ENCODE measurements around the gene SLC25A20. TPM values are rescaled to one million over a fixed set of nuclear protein-coding genes. Genes with fewer than 3 reads are reported as not detected.

SLC25A20 gene
- polyA plus RNA-seq, 1 experiment: 20.4 TPM

- no peak overlapping the region for H3K4me3 ChIP-seq (ENCODE audit: low read depth, low read length)
- H3K27me3 ChIP-seq (ENCODE audit: control insufficient read depth, insufficient read depth, low read length): no peaks in the 10 kb centered on the region
- DNase-seq (ENCODE audit: low read depth): no peak
- no peak for TF ChIP-seq CTCF (IDR thresholded peaks at IDR 0.05; ENCODE audit: insufficient read depth, low read depth, low read length)
- no peaks in the 10 kb centered on the region for H3K36me3 ChIP-seq (ENCODE audit: control insufficient read depth, insufficient read depth, low read length)
- CTCF ChIA-PET: no interaction called here
- POLR2A ChIA-PET: no interaction called here
Observed at GRCh38 chr3:48819234-48820221, 79.2 kb downstream of the SLC25A20 start.

- H3K27me3 ChIP-seq (ENCODE audit: control insufficient read depth, insufficient read depth, low read length): no peaks in the 10 kb centered on the region
- TF ChIP-seq CTCF (IDR thresholded peaks at IDR 0.05; ENCODE audit: insufficient read depth, low read depth, low read length): no peak
- H3K4me3 ChIP-seq (ENCODE audit: low read depth, low read length): no peak overlapping the region
- ChIA-PET POLR2A (no interaction called here), CTCF (no interaction called here)
- no peaks in the 10 kb centered on the region for H3K36me3 ChIP-seq (ENCODE audit: control insufficient read depth, insufficient read depth, low read length)
- no peak for DNase-seq (ENCODE audit: low read depth)
Observed at GRCh38 chr3:48811524-48811923, 87.2 kb downstream of the SLC25A20 start.

Other genes with a start within 250 kb of the SLC25A20 start
- gene CELSR3, start 236.0 kb downstream of the SLC25A20 start, polyA plus RNA-seq (2011; rRNA removed): 0.55 and 0.88 TPM in 2 replicates
- gene NCKIPSD, start 213.0 kb downstream of the SLC25A20 start, polyA plus RNA-seq (2011; rRNA removed): 21.5 and 34.9 TPM in 2 replicates
- gene IP6K2, start 181.7 kb downstream of the SLC25A20 start, polyA plus RNA-seq (2011; rRNA removed): 65.5 and 89.9 TPM in 2 replicates
- gene PRKAR2A, start 51.0 kb downstream of the SLC25A20 start, polyA plus RNA-seq (2011; rRNA removed): 9.0 and 15.3 TPM in 2 replicates
- gene ARIH2, start 20.0 kb upstream of the SLC25A20 start, polyA plus RNA-seq (2011; rRNA removed): 72.6 and 96.7 TPM in 2 replicates
- gene P4HTM, start 91.4 kb upstream of the SLC25A20 start, polyA plus RNA-seq (2011; rRNA removed): 25.8 and 38.4 TPM in 2 replicates
- 100 and 164 TPM in 2 replicates for gene WDR6, start 108.5 kb upstream of the SLC25A20 start, polyA plus RNA-seq (2011; rRNA removed)
- 46.8 and 59.6 TPM in 2 replicates for gene DALRD3, start 119.7 kb upstream of the SLC25A20 start, polyA plus RNA-seq (2011; rRNA removed)
- 65.1 and 89.5 TPM in 2 replicates for gene NDUFAF3, start 123.2 kb upstream of the SLC25A20 start, polyA plus RNA-seq (2011; rRNA removed)
- 280 and 395 TPM in 2 replicates for gene IMPDH2, start 130.5 kb upstream of the SLC25A20 start, polyA plus RNA-seq (2011; rRNA removed)
- gene QRICH1, start 195.2 kb upstream of the SLC25A20 start, polyA plus RNA-seq (2011; rRNA removed): 51.8 and 77.3 TPM in 2 replicates
- gene QARS1, start 205.9 kb upstream of the SLC25A20 start, polyA plus RNA-seq (2011; rRNA removed): 221 and 339 TPM in 2 replicates
- gene USP19, start 221.9 kb upstream of the SLC25A20 start, polyA plus RNA-seq (2011; rRNA removed): 32.9 and 54.6 TPM in 2 replicates
- gene LAMB2, start 234.2 kb upstream of the SLC25A20 start, polyA plus RNA-seq (2011; rRNA removed): 967 and 1,544 TPM in 2 replicates